ENCODE results near the gene MYRIP. TPM values are rescaled to one million over a fixed set of nuclear protein-coding genes. Genes with fewer than 3 reads are reported as not detected.
"Not testable (repeated sequence)": the region's sequence is repeated elsewhere in the genome, so short reads cannot be mapped to it uniquely, and the experiment has no call there.

The MYRIP gene
- total RNA-seq, 2 donors from 2014 or later: 6.3 to 8.7 TPM

DNA sequence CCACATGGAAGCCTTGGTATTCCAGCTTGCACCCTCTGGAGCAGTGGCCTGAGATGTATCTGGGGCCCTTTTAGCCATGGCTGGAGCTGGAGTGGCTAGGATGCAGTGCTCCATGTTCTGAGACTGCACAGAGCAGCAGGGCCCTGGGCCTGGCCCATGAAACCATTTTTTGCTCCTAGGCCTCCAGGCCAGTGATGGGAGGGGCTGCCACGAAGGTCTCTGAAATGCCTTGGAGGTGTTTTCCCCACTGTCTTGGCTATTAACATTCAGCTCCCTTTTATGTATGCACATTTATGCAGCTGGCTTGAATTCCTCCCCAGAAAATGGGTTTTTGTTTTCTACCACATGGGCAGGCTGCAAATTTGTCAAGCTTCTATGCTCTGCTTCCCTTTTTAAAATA is 43.0 kb upstream of the MYRIP start:
- no peak for DNase-seq
- intact Hi-C loops (cut with DNase I): no loop called here
- no peak overlapping the region for H3K4me3 ChIP-seq
- H3K27ac ChIP-seq: no peak overlapping the region
- no peaks in the 10 kb centered on the region for H3K4me1 ChIP-seq
- H3K36me3 ChIP-seq: no peaks in the 10 kb centered on the region
- H3K9me3 ChIP-seq: no peaks in the 10 kb centered on the region
- no peak overlapping the region for H3K9ac ChIP-seq (ENCODE audit: low read depth in 2 of 2, low read length in 2 of 2)
- TF ChIP-seq, protein P1, sequence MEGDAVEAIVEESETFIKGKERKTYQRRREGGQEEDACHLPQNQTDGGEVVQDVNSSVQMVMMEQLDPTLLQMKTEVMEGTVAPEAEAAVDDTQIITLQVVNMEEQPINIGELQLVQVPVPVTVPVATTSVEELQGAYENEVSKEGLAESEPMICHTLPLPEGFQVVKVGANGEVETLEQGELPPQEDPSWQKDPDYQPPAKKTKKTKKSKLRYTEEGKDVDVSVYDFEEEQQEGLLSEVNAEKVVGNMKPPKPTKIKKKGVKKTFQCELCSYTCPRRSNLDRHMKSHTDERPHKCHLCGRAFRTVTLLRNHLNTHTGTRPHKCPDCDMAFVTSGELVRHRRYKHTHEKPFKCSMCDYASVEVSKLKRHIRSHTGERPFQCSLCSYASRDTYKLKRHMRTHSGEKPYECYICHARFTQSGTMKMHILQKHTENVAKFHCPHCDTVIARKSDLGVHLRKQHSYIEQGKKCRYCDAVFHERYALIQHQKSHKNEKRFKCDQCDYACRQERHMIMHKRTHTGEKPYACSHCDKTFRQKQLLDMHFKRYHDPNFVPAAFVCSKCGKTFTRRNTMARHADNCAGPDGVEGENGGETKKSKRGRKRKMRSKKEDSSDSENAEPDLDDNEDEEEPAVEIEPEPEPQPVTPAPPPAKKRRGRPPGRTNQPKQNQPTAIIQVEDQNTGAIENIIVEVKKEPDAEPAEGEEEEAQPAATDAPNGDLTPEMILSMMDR (IDR thresholded peaks at IDR 0.05): no peak
- no peaks in the 10 kb centered on the region for H3K27me3 ChIP-seq

DNA sequence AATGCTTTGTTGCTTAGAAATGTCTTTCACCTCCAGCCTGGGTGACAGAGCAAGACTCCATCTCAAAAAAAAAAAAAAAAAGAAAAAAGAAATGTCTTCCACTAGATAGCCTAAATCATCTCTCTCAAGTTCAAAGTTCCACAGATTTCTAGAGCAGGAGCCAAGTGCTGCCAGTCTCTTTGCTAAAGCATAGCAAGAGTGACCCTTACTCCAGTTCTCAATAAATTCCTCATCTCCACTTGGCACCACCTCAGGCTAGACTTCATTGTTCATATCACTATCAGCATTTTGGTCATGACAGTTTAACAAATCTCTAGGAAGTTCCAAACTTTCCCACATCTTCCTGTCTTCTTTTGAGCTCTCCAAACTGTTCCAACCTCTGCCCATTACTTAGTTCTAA is 42.5 kb upstream of the MYRIP start:
- H3K27me3 ChIP-seq; H3K9me3 ChIP-seq; intact Hi-C loops (cut with DNase I); DNase-seq; H3K4me3 ChIP-seq; H3K9ac ChIP-seq (ENCODE audit: low read depth in 2 of 2, low read length in 2 of 2); H3K27ac ChIP-seq; H3K4me1 ChIP-seq; H3K36me3 ChIP-seq: not testable (repeated sequence)

DNA sequence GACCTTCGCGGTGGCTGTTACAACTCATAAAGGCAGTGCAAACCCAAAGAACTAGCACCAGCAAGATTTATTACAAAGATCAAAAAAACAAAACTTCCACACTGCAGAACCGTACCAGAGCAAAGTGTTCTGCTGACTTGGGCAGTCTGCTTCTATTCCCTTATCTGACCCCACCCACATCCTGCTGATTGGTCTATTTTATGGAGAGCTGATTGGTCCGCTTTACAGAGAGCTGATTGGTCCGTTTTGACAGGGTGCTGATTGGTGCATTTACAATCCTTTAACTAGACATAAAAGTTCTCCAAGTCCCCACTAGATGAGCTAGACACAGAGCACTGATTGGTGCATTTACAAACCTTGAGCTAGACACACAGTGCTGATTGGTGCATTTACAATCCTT is 31.2 kb upstream of the MYRIP start:
- H3K4me1 ChIP-seq; H3K9me3 ChIP-seq; H3K27ac ChIP-seq; H3K27me3 ChIP-seq; H3K4me3 ChIP-seq; DNase-seq; H3K9ac ChIP-seq (ENCODE audit: low read depth in 2 of 2, low read length in 2 of 2); H3K36me3 ChIP-seq; intact Hi-C loops (cut with DNase I): not testable (repeated sequence)

DNA sequence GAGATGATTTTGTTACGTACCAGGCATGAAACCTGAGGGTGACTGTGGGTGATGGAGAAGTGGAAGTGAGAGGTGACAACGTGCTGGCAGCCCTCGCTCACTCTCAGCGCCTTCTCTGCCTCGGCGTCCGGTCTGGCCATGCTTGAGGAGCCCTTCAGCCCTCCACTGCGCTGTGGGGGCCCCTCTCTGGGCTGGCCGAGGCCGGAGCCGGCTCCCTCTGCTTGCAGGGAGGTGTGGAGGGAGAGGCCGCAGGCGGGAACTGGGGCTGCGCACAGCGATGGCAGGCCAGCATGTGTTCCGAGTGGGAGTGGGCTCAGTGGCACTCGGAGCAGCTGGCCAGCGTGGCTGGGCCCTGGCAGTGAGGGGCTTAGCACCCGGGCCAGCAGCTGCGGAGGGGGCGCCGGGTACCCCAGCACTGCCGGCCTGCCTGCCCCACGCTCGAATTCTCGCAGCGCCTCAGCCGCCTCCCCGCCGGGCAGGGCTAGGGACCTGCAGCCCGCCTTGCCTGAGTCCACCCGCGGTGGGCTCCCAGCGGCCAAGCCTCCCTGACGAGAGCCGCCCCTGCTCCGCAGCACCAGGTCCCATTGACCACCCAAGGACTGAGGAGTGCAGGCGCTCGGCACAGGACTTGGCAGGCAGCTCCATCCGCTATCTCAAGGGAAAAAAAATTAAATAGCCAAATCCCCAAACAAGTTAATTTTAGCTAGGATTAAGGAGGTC is 29.7 kb upstream of the MYRIP start:
- DNase-seq: no peak
- intact Hi-C loops (cut with DNase I): no loop called here
- no peaks in the 10 kb centered on the region for H3K36me3 ChIP-seq
- no peak overlapping the region for H3K9ac ChIP-seq (ENCODE audit: low read depth in 2 of 2, low read length in 2 of 2)
- H3K4me3 ChIP-seq: no peak overlapping the region
- H3K27me3 ChIP-seq: no peaks in the 10 kb centered on the region
- H3K9me3 ChIP-seq: no peaks in the 10 kb centered on the region
- H3K27ac ChIP-seq: no peak overlapping the region
- TF ChIP-seq, protein P1 (IDR thresholded peaks at IDR 0.05): no peak
- H3K4me1 ChIP-seq: peaks cover 3% of the 10 kb centered on the region

DNA sequence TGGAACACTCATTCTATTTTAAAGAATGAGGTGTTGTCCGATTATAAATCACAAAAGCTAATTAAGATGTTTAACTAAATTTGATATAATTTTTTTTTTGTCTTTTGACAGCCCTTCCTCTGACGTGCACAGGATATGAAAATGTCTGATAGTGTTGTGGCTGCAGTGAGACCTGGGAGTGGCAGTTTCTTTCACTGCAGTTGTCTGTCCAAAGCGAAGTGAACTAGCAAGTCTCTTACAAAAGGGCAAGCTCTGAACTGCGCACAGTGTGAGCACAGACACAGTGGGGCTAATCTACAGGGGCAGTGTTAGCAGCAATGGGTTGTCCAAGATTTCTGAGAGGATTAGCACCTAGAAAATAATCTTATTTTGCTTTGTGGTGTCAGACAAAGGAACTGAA is 29.1 kb upstream of the MYRIP start:
- Histone ChIP-seq H3K27ac (no peak overlapping the region), H3K9ac (ENCODE audit: low read depth in 2 of 2, low read length in 2 of 2) (no peak overlapping the region), H3K4me3 (no peak overlapping the region), H3K9me3 (no peaks in the 10 kb centered on the region), H3K36me3 (no peaks in the 10 kb centered on the region), H3K27me3 (no peaks in the 10 kb centered on the region), H3K4me1 (peaks cover 3% of the 10 kb centered on the region)
- intact Hi-C loops (cut with DNase I): no loop called here
- DNase-seq: no peak
- TF ChIP-seq, protein P1 (IDR thresholded peaks at IDR 0.05): no peak

DNA sequence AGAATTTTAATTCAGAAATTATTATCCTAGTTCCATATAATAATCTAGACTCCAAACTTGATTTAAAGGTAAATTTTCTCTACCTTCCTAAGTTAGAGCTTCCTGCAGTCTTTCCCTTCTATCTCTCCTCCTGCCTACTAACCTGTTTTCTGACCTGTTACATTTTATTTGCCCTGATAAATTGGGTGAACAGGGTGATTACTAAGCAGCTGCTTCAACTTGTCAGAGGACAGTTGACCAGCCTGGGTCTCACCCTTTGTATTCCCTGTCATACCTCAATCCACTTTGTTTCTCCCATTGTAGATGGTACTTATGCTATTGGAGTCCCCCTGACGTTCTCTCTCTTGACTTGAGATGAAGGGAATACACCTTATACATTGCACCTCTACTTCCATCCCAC is 28.4 kb upstream of the MYRIP start:
- intact Hi-C loops (cut with DNase I): no loop called here
- no peaks in the 10 kb centered on the region for H3K36me3 ChIP-seq
- no peaks in the 10 kb centered on the region for H3K9me3 ChIP-seq
- no peak overlapping the region for H3K27ac ChIP-seq
- TF ChIP-seq, protein P1 (IDR thresholded peaks at IDR 0.05): no peak
- no peak overlapping the region for H3K4me3 ChIP-seq
- H3K27me3 ChIP-seq: no peaks in the 10 kb centered on the region
- DNase-seq: no peak
- peaks cover 3% of the 10 kb centered on the region for H3K4me1 ChIP-seq
- no peak overlapping the region for H3K9ac ChIP-seq (ENCODE audit: low read depth in 2 of 2, low read length in 2 of 2)
